Inflammatory macrophage treated with lipopolysaccharide for 4 hours (primary cell): ENCODE measurements around the gene CMYA5.
A peak's percentile ranks its signal among the peaks of the same experiment; 100 is the strongest.
"Not testable (repeated sequence)": the region's sequence is repeated elsewhere in the genome, so short reads cannot be mapped to it uniquely, and the experiment has no call there.

Experiments
- DNase-seq: peaks from one replicate; pipeline ENCODE4 v3.0.0-alpha.2; 2020

The CMYA5 gene

GRCh38 chr5:79689541-79690466, at the start of gene CMYA5:
Gene CMYA5 (plus strand): TSS chr5:79689836. CDS start chr5:79689908, 72 bp downstream.
- DNase-seq, result no peak

DNA sequence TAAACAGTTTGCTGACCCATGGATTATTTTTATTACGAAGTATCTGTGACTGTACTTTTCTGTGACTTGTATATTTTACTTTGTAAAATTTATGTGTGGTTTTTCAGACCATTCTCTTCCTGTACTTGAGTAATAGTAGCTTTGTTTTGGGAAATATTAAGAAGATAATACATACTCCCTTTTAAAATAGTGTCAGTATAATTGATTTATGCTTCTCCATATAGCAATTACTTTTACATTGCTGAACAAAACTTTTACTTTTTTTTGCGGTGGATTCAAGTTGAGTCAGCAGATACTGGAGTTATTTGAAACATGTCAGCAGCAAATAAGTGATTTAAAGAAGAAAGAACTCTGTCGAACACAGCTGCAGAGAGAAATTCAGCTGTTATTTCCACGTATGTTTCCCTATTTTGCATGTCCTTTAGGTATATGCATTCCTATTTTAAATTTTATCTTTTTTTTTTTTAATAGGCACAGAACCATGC, 49.0 kb upstream of the CMYA5 start:
- DNase-seq, result no peak

- DNase-seq, result no peak
Observed at GRCh38 chr5:79641414-79641813, 48.2 kb upstream of the CMYA5 start.

GRCh38 chr5:79642210-79642609, 47.4 kb upstream of the CMYA5 start:
- no peak for DNase-seq

DNA sequence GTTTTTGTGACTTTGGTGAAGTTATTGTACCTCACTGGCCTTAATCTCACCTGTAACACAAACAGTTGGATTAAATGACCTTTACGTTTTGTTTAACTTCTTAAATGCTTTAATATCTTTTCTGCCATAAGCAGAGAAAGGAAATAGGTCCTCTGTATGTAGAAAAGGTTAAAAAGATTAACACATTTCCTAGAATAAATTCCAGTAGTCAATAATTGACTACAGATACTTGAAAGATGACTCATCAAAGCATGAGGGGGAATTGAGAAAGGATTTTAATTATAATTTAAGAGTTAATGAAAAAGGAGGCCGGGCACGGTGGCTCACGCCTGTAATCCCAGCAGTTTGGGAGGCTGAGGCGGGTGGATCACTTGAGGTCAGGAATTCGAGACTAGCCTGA, 35.8 kb upstream of the CMYA5 start:
- no peak for DNase-seq

GRCh38 chr5:79663212-79663611, 26.4 kb upstream of the CMYA5 start:
- no peak for DNase-seq

GRCh38 chr5:79666758-79667157, 22.9 kb upstream of the CMYA5 start:
- no peak for DNase-seq

GRCh38 chr5:79672392-79672791, 17.2 kb upstream of the CMYA5 start:
- DNase-seq, result no peak

DNA sequence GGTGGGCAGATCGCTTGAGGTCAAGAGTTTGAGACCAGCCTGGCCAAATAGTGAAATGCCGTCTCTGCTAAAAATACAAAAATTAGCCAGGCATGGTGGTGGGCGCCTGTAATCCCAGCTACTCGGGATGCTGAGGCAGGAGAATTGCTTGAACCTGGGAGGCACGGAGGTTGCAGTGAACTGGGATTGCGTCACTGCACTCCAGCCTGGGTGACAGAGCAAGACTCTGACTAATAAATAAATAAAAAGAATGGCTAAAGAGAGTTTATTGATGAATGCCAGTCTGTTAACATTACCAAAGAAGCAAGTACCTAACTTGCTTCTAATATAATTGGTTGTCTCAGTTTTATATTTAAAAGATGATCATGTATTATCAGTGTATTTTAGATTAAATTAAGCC, 13.3 kb upstream of the CMYA5 start:
- DNase-seq, result not testable (repeated sequence)

DNA sequence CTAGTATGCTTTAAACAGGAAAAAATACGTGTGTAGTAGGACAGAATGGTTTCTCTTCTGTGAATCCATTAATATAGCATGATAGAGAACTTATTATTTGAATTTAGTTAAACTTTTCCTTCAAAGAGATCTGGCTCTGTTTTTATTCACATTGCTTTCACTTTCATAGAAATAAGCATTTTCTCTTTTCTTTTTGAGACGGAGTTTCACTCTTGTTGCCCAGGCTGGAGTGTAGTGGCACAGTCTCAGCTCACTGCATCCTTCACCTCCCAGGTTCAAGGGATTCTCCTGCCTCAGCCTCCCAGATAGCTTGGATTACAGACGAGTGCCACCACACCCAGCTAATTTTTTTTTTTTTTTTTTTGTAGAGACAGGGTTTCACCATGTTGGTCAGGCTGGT, 7.5 kb upstream of the CMYA5 start:
- DNase-seq, result not testable (repeated sequence)

DNA sequence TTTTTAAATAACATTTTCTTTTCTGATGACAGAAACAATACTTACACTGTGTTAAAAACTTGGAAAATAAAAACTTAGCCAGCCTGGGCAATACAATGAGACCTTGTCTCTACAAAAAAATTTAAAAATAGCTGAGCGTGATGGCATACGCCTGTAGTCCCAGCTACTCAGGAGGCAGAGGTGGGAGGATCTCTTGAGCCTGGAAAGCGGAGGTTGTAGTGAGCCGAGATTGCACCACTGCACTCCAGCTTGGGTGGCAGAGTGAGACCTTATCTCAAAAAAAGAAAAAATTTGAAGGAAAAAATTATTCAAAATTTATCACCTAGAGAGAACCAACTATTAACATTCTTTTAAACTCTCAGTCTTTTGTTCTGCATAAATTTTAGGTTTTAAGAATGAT, 4.9 kb upstream of the CMYA5 start:
- DNase-seq, result no peak

DNA sequence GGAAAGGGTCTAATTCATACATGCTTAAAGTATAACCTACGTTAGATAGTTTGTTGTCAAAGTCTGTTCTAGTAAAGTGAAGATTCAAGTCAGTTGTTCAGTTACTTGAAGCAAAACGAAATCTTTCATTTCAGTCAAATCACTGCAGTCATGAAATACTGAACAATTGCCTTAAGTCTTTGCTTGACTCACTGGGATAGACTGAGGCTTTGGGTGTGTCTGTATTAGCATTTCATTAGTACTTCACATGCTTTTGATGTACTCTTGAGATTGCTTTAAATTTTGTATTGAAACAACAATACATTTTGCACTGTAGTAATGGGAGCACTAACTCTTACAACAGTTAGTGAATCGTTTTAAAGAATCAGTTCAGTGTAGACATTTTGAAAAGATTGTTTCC, 4.0 kb upstream of the CMYA5 start:
- no peak for DNase-seq

- no peak for DNase-seq
Observed at GRCh38 chr5:79686799-79687198, 2.8 kb upstream of the CMYA5 start.

DNA sequence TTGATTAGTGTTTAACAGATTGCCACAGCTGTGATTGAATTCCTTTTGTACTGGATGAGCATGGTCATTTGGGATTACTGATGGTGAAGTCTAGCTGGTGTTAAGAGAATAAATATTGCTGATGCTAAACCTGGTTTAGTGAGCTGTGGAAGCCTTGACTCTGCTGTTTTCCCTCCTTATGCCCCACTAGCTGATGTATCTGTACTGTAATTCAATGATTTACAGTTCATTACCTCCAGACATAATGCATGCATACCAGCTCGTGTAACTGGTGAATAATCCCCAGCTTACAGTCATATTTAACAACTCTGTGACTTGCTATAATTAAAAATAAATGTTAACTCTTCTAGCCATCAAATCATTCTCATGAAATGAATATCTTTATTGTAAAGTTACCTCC, 1.7 kb upstream of the CMYA5 start:
- DNase-seq, result no peak

DNA sequence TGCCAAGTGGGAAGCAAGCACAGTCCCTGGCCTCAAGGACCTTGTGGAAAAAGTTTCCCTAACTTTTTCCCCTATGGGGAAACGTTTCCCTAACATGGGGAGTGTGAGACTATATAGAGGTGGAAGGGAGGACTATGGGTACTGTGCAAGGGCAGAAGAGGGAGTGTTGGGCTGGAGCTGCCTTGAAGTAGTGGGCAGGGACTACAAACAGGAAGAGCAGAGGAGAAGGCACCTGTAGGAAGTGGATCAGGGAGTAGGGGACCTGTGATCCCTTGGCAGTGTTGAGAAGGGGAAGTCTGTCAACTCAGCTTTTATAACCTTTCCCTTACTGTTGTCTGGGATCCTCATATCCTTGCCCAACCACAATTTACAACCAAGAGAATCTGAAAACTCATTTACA, 1.4 kb downstream of the CMYA5 start:
- DNase-seq, result no peak

DNA sequence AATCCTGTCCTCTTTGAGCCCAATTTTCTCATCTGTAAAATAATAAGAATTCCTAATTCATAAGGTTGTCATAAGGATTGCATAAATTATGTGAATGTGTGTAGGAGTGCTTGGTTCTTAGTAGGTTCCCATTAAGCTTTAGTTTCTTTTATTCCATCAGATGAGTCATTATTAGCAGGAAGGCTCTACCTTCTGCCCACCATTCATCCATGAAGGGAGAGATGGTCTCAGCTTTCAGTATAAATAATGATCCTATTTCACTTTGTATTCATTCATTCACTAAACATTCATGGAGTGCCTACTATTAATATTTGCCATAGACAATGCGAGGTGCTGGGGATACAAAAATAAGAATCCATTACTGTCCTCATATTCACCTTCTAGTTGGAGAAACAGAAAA, 3.0 kb downstream of the CMYA5 start:
- DNase-seq, result no peak

GRCh38 chr5:79694183-79694582, 4.5 kb downstream of the CMYA5 start:
- DNase-seq, result no peak

DNA sequence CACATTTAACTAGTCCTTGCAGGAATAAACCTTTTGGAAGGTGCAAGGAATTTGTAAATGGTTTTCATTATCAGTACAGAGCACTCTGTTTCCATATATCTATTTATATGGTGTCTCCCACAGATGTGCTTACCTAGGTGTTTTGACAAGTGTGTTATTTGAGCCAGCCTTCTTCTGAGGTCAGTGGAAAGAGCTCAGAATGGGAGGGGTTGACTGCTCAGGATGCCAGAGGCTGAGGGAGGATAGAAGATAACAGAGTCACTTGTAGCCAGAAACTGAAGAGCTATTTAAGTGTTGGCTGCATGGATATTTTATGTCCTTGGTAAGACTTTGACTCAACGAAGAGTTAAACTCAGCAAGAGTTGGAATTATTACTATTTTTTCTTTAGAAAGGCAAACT, 5.0 kb downstream of the CMYA5 start:
- no peak for DNase-seq

DNA sequence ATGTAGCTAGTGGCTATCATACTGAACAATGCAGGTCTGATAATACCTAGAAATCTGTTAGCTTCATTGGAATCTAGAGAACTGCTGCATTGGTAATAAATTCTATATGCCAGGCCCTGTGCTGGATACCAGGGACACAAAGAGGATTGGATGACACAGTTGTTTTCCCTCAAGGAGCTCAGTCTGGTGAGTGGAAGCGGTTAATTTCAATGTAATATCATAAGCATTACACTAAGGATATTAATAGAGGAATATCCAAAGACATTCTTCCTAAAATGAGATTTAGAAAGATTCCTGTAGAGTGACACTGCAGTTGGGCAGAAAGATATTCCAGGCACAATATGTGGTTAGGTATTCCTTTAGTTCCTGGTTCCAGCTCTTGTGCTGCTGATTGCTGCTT, 5.9 kb downstream of the CMYA5 start:
- no peak for DNase-seq

- DNase-seq, result peak; percentile 86
Observed at GRCh38 chr5:79697222-79698170, 7.9 kb downstream of the CMYA5 start.

- DNase-seq, result no peak
Observed at GRCh38 chr5:79699763-79700400, 10.2 kb downstream of the CMYA5 start.

- DNase-seq, result peak; percentile 68
Observed at GRCh38 chr5:79702606-79703380, 13.2 kb downstream of the CMYA5 start.

DNA sequence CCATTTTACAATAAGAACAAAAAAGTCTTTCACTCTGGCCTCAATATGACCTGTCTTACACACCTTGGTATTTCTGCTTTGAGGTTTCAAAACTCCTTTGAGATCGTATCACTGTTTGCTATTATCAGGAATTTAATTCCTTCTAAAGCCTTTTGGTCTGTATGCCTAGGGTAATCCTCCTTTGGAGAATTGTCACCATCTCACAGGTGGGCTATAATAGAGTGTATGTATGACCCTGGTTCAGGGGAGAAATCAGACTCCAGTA, 13.7 kb downstream of the CMYA5 start:
- DNase-seq, result no peak
